H1 (cell line): ENCODE results near the gene AFAP1L1. TPM values are rescaled to one million over a fixed set of nuclear protein-coding genes. Genes with fewer than 3 reads are reported as not detected.

Source experiments
- CTCF ChIA-PET: fragments of 300-600 bp; sonication (Branson Sonifier 250); formaldehyde crosslinking; loops from one replicate; lab custom pipeline; 2021; ENCODE audit not compliant: partially characterized antibody; lab: Charles Lee
- POLR2A ChIA-PET: fragments of 300-600 bp; sonication (Branson Sonifier 250); formaldehyde crosslinking; loops from one replicate; lab custom pipeline; 2021; ENCODE audit warnings: inconsistent platforms; ENCODE audit not compliant: partially characterized antibody; lab: Charles Lee
- DNase-seq, 2 experiments: peaks; one replicate each; pipeline versions ENCODE4 v3.0.0 to v3.0.0-alpha.2; 2010 to 2022; ENCODE audit warnings: low spot score in 2 of 2, low read depth in 1 of 2, mixed read lengths in 1 of 2
- FAIRE-seq: peaks from 2 replicates; lab custom pipeline; 2011; peaks lifted over from hg19 to GRCh38; lab: Jason Lieb, UNC
- H2AFZ ChIP-seq: 2 replicates; pipeline ENCODE4 v1.8.1; 2012; ENCODE audit warnings: low read length, inconsistent platforms
- H2AK5ac ChIP-seq: 2 replicates; pipeline ENCODE4 v1.6.1; 2013; ENCODE audit warnings: low read depth, low read length
- H2BK120ac ChIP-seq: replicated peaks from 2 replicates; pipeline ENCODE3; 2013; ENCODE audit warnings: low read depth, low read length, inconsistent platforms
- H2BK12ac ChIP-seq: 2 replicates; pipeline ENCODE4 v1.6.1; 2013; ENCODE audit warnings: low read depth, low read length
- H2BK15ac ChIP-seq: 2 replicates; pipeline ENCODE4 v1.6.1; 2013; ENCODE audit warnings: low read length
- H2BK20ac ChIP-seq: 2 replicates; pipeline ENCODE4 v1.6.1; 2013; ENCODE audit warnings: low read length
- H2BK5ac ChIP-seq: 2 replicates; pipeline ENCODE4 v1.6.1; 2013; ENCODE audit warnings: low read depth, low read length
- H3K14ac ChIP-seq: 2 replicates; pipeline ENCODE4 v1.6.1; 2013; ENCODE audit warnings: inconsistent platforms; ENCODE audit not compliant: insufficient read length
- H3K18ac ChIP-seq: 2 replicates; pipeline ENCODE4 v1.6.1; 2013; ENCODE audit warnings: low read length; ENCODE audit errors: extremely low read depth
- H3K23ac ChIP-seq: 2 replicates; pipeline ENCODE4 v1.6.1; 2013; ENCODE audit warnings: inconsistent platforms; ENCODE audit not compliant: insufficient read length
- H3K23me2 ChIP-seq: 2 replicates; pipeline ENCODE4 v1.6.1; 2013; ENCODE audit warnings: low read depth, low read length
- H3K27ac ChIP-seq: 2 replicates; pipeline ENCODE4 v1.6.1; 2011; ENCODE audit warnings: low read depth, low read length, inconsistent platforms
- H3K27me3 ChIP-seq, 4 experiments: replicated peaks in 1 of 4; 1 replicate in 1 of 4; 2 replicates in 3 of 4; pipeline versions ENCODE4 v1.6.1 to v1.8.1; 2011 to 2013; ENCODE audit warnings: low read length in 3 of 4, mild to moderate bottlenecking in 3 of 4, inconsistent platforms in 2 of 4, mixed read lengths in 2 of 4, moderate library complexity in 1 of 4; ENCODE audit not compliant: control insufficient read depth in 3 of 4, insufficient read depth in 3 of 4; ENCODE audit errors: extremely low read depth in 1 of 4
- H3K36me3 ChIP-seq, 4 experiments: 2 replicates each; pipeline versions ENCODE4 v1.6.1 to v1.8.1; 2011 to 2013; ENCODE audit warnings: mild to moderate bottlenecking in 4 of 4, low read length in 3 of 4, moderate library complexity in 2 of 4, control low read depth in 1 of 4, inconsistent platforms in 1 of 4; ENCODE audit not compliant: insufficient read depth in 4 of 4, control insufficient read depth in 2 of 4
- H3K4ac ChIP-seq: replicated peaks from 2 replicates; pipeline ENCODE3; 2013; ENCODE audit warnings: low read length, low read depth, mixed read lengths, inconsistent platforms; ENCODE audit not compliant: insufficient read length
- H3K4me1 ChIP-seq, 4 experiments: replicated peaks in 1 of 4; 1 replicate in 1 of 4; 2 replicates in 3 of 4; pipeline versions ENCODE4 v1.6.1 to v1.8.1; 2011 to 2013; ENCODE audit warnings: low read length in 3 of 4, inconsistent platforms in 2 of 4, mixed read lengths in 1 of 4; ENCODE audit not compliant: insufficient read depth in 4 of 4, control insufficient read depth in 3 of 4
- H3K4me2 ChIP-seq, 2 experiments: 2 replicates each; pipeline versions ENCODE4 v1.6.1 to v1.8.1; 2011 to 2013; ENCODE audit warnings: low read depth in 2 of 2, low read length in 2 of 2, control low read depth in 1 of 2, inconsistent platforms in 1 of 2, mild to moderate bottlenecking in 1 of 2; ENCODE audit not compliant: insufficient read depth in 1 of 2
- H3K4me3 ChIP-seq, 4 experiments: fragments of 200-600, 300-600 bp in 1 of 4; sonication (generic), shearing (Covaris generic), sonication (Bioruptor Twin) in 1 of 4; 2 replicates each; pipeline versions ENCODE4 v1.5.1 to v1.8.1; 2011 to 2016; ENCODE audit warnings: low read length in 4 of 4, low read depth in 3 of 4, control low read depth in 2 of 4, inconsistent platforms in 2 of 4, mild to moderate bottlenecking in 2 of 4, mixed read lengths in 1 of 4, moderate library complexity in 1 of 4; ENCODE audit not compliant: insufficient read depth in 2 of 4; ENCODE audit errors: extremely low read depth in 1 of 4
- H3K56ac ChIP-seq: replicated peaks from 2 replicates; pipeline ENCODE3; 2013; ENCODE audit warnings: low read depth, mild to moderate bottlenecking, mixed read lengths, low read length, inconsistent platforms; ENCODE audit not compliant: insufficient read length
- H3K79me1 ChIP-seq: 2 replicates; pipeline ENCODE4 v1.6.1; 2013; ENCODE audit warnings: low read depth, low read length, control low read depth
- H3K79me2 ChIP-seq, 2 experiments: 2 replicates each; pipeline versions ENCODE4 v1.6.1 to v1.8.1; 2012 to 2013; ENCODE audit warnings: low read length in 2 of 2, mild to moderate bottlenecking in 2 of 2, inconsistent platforms in 1 of 2; ENCODE audit not compliant: insufficient read depth in 2 of 2, control insufficient read depth in 1 of 2
- H3K9ac ChIP-seq, 4 experiments: replicated peaks in 1 of 4; 1 replicate in 1 of 4; 2 replicates in 3 of 4; pipeline versions ENCODE4 v1.6.1 to v1.8.1; 2011 to 2013; ENCODE audit warnings: low read depth in 3 of 4, low read length in 3 of 4, control low read depth in 2 of 4, mild to moderate bottlenecking in 2 of 4, moderate library complexity in 2 of 4, inconsistent platforms in 1 of 4; ENCODE audit errors: extremely low read depth in 1 of 4
- H3K9me3 ChIP-seq, 2 experiments: 2 replicates each; pipeline versions ENCODE4 v1.6.1 to v1.8.1; 2012 to 2013; ENCODE audit warnings: mild to moderate bottlenecking in 2 of 2, moderate library complexity in 2 of 2, control low read depth in 1 of 2, inconsistent platforms in 1 of 2, low read depth in 1 of 2, low read length in 1 of 2, mixed read lengths in 1 of 2; ENCODE audit not compliant: insufficient read depth in 2 of 2
- H4K20me1 ChIP-seq, 2 experiments: replicated peaks in 1 of 2; 2 replicates each; pipeline versions ENCODE3 to v1.8.1; 2011 to 2013; ENCODE audit warnings: inconsistent platforms in 2 of 2, low read length in 2 of 2, mild to moderate bottlenecking in 1 of 2; ENCODE audit not compliant: insufficient read depth in 2 of 2, control insufficient read depth in 1 of 2
- H4K5ac ChIP-seq: 2 replicates; pipeline ENCODE4 v1.6.1; 2013; ENCODE audit warnings: low read length, low read depth, mixed read lengths, inconsistent platforms; ENCODE audit not compliant: insufficient read length
- H4K8ac ChIP-seq: 2 replicates; pipeline ENCODE4 v1.8.0; 2013; ENCODE audit warnings: mild to moderate bottlenecking, moderate library complexity, low read length, inconsistent platforms; ENCODE audit not compliant: insufficient read depth; ENCODE audit errors: extremely low read depth
- H4K91ac ChIP-seq: replicated peaks from 2 replicates; pipeline ENCODE3; 2013; ENCODE audit warnings: low read length, mixed read lengths, inconsistent platforms; ENCODE audit not compliant: insufficient read length
- CTCF ChIP-seq, 3 experiments: IDR thresholded peaks; 1 replicate in 2 of 3; 2 replicates in 1 of 3; pipeline versions ENCODE4 v1.5.1 to v1.6.1; 2011; ENCODE audit warnings: low read length in 3 of 3, mild to moderate bottlenecking in 3 of 3, inconsistent platforms in 2 of 3, low read depth in 1 of 3, moderate library complexity in 1 of 3; ENCODE audit not compliant: insufficient read depth in 1 of 3; ENCODE audit errors: control extremely low read depth in 1 of 3
- SAP30 ChIP-seq: fragments of 300-600 bp; sonication (generic); IDR thresholded peaks from 2 replicates; pipeline ENCODE4 v1.7.1; 2012; ENCODE audit warnings: low read length, moderate library complexity, mild to moderate bottlenecking, inconsistent platforms; ENCODE audit not compliant: insufficient read depth, insufficient replicate concordance
- SIX5 ChIP-seq: IDR thresholded peaks from 2 replicates; pipeline ENCODE4 v1.6.1; 2011; ENCODE audit warnings: mild to moderate bottlenecking, low read depth, low read length
- WGBS, 2 experiments: shearing (Covaris generic) in 1 of 2; methylation state at CpG; one replicate each; pipeline versions ENCODE4 v1.1.6 to v1.1.7; 2013 to 2015; ENCODE audit warnings: low lambda C conversion rate in 2 of 2, mixed read lengths in 2 of 2, inconsistent platforms in 1 of 2, low coverage in 1 of 2, missing lambda C conversion rate in 1 of 2; ENCODE audit not compliant: insufficient replicate concordance in 2 of 2, insufficient coverage in 1 of 2, insufficient read length in 1 of 2; ENCODE audit errors: extremely low coverage in 1 of 2, missing lambda C conversion rate in 1 of 2; 5-methylcytosine and 5-hydroxymethylcytosine counted together
- polyA plus RNA-seq, 7 experiments: library from polyadenylated mRNA; depleted of rRNA in 3 of 7; stranded (reverse) in 5 of 7; unstranded in 2 of 7; fragments of >200 nt in 5 of 7; fragments of 200-250 nt in 2 of 7; gene quantifications; 1 replicate in 5 of 7; 2 replicates in 1 of 7; 4 replicates in 1 of 7; pipeline versions ENCODE4 v1.2.1 to v1.2.3, GENCODE V29; 2011 to 2013; ENCODE audit warnings: missing spikeins in 2 of 7, mixed read lengths in 2 of 7
- total RNA-seq: library from RNA; stranded (reverse); fragmentation: NEBNext Ultra II Directional; extraction: Animal tissue kit (Norgen Biotek cat#: 25700); gene quantifications from 2 replicates; pipeline ENCODE4 v1.2.1, GENCODE V29; 2021

Gene AFAP1L1
- total and polyA plus RNA-seq, 2 of the 8 experiments (the other 6 are each of a cell fraction or from before 2014, with no cell fraction given): 0.79 to 4.7 TPM

- Histone ChIP-seq H3K27ac (no peak overlapping the region), H3K79me2 (no peaks in the 10 kb centered on the region), H2BK5ac (0 out of 2 replicates have a peak overlapping the region, but pooled peaks have one; percentile 19), H3K18ac (no peak overlapping the region), H3K9me3 (no peaks in the 10 kb centered on the region), H2BK120ac (no peak overlapping the region), H2AK5ac (no peak overlapping the region), H3K23me2 (no peaks in the 10 kb centered on the region), H3K4me2 (no peak overlapping the region; a peak in 1 of 4 replicates), H3K23ac (no peak overlapping the region), H4K5ac (no peak overlapping the region), H3K56ac (no peak overlapping the region), H3K4ac (no peak overlapping the region), H3K14ac (no peak overlapping the region), H4K20me1 (no peaks in the 10 kb centered on the region)
- ChIA-PET CTCF (interaction anchor here (1.0 to 5.7 kb wide), 12 partner anchors 9 to 254 kb away, joined by 3 to 24 read pairs (median 4); no protein-coding TSS in a partner anchor), POLR2A (interaction anchor here (0.7 to 1.2 kb wide), 2 partner anchors 34 to 44 kb away, joined by 3 read pairs; partner anchors contain the start of gene GRPEL2)
- no peak for DNase-seq
- no peak for FAIRE-seq
- no peak for TF ChIP-seq SIX5
- TF ChIP-seq CTCF (IDR thresholded peaks at IDR 0.05; ENCODE audit: control extremely low read depth in 1 of 3, insufficient read depth in 1 of 3, low read depth in 1 of 3, low read length in 3 of 3): peak in 1 of 3 experiments; percentile 13; a peak in 1 of 4 replicates
- no peak for TF ChIP-seq SAP30
- TF ChIP-seq, all 59 proteins: peak for 1
- Histone ChIP-seq H2BK15ac (no peak overlapping the region), H2BK12ac (peak overlapping the region; percentile 30; the same call in 1 of the 2 replicates), H2AFZ (peak overlapping the region; percentile 83; the same call in 1 of the 2 replicates), H2BK20ac (no peak overlapping the region), H3K4me1 (peaks cover 0 to 3% (median 1%) of the 10 kb centered on the region in 4 experiments; a peak in 1 of 7 replicates), H3K9ac (no peak overlapping the region), H3K79me1 (no peaks in the 10 kb centered on the region), H3K4me3 (no peak overlapping the region), H4K91ac (no peak overlapping the region), H4K8ac (no peak overlapping the region), H3K36me3 (no peaks in the 10 kb centered on the region), H3K27me3 (no peaks in the 10 kb centered on the region)
- 62% methylated on average over 10 of the region's 10 CpGs; no CpG with 5 or more reads in 1 of the 2 experiments for WGBS, 2 experiments
Measured at GRCh38 chr5:149310947-149311658, 39.4 kb downstream of the AFAP1L1 start.
